ENCODE results near the gene ATF6B.

Gene ATF6B

GRCh38 chr6:32096087-32096393 is 32.0 kb downstream of the ATF6B start:
- DNase-seq (ENCODE audit: low read depth), result no peak
- no peak for TF ChIP-seq CTCF (IDR thresholded peaks at IDR 0.05; ENCODE audit: insufficient read depth, low read depth, low read length, missing control alignments)
- H3K4me3 ChIP-seq (ENCODE audit: low read length), result no peak overlapping the region

- H3K4me3 ChIP-seq (ENCODE audit: low read length), result no peak overlapping the region
Observed at GRCh38 chr6:32095338-32096086, 32.5 kb downstream of the ATF6B start.

GRCh38 chr6:32092760-32093497 is 35.1 kb downstream of the ATF6B start:
- no peak for DNase-seq (ENCODE audit: low read depth)
- no peak for TF ChIP-seq CTCF (IDR thresholded peaks at IDR 0.05; ENCODE audit: insufficient read depth, low read depth, low read length, missing control alignments)
- H3K4me3 ChIP-seq (ENCODE audit: low read length), result no peak overlapping the region

More at GRCh38 chr6:32095338-32096086, 32.5 kb downstream of the ATF6B start:
- no peak for DNase-seq (ENCODE audit: low read depth)
- TF ChIP-seq CTCF (IDR thresholded peaks at IDR 0.05; ENCODE audit: insufficient read depth, low read depth, low read length, missing control alignments), result no peak

- DNase-seq (ENCODE audit: low read depth), result no peak
- no peak overlapping the region for H3K4me3 ChIP-seq (ENCODE audit: low read length)
- TF ChIP-seq CTCF (IDR thresholded peaks at IDR 0.05; ENCODE audit: insufficient read depth, low read depth, low read length, missing control alignments), result no peak
Observed at GRCh38 chr6:32089082-32089828, 38.8 kb downstream of the ATF6B start.

- DNase-seq (ENCODE audit: low read depth), result no peak
- TF ChIP-seq CTCF (IDR thresholded peaks at IDR 0.05; ENCODE audit: insufficient read depth, low read depth, low read length, missing control alignments), result no peak
- no peak overlapping the region for H3K4me3 ChIP-seq (ENCODE audit: low read length)
Observed at GRCh38 chr6:32088487-32089049, 39.5 kb downstream of the ATF6B start.

GRCh38 chr6:32087574-32088486 is 40.2 kb downstream of the ATF6B start:
- peak; percentile 81 for DNase-seq (ENCODE audit: low read depth)
- H3K4me3 ChIP-seq (ENCODE audit: low read length), result no peak overlapping the region
- TF ChIP-seq CTCF (IDR thresholded peaks at IDR 0.05; ENCODE audit: insufficient read depth, low read depth, low read length, missing control alignments), result peak; percentile 46

Measured in epithelial cell of esophagus (primary cell).